Natural killer cell (primary cell): ENCODE results near the gene ING1. TPM values are rescaled to one million over a fixed set of nuclear protein-coding genes. Genes with fewer than 3 reads are reported as not detected.
"Not testable (repeated sequence)": the region's sequence is repeated elsewhere in the genome, so short reads cannot be mapped to it uniquely, and the experiment has no call there.

ENCODE experiments used
- ATAC-seq, 3 donors: fragments of 150-1000 bp in 2 of 3; fragments of 200-7000 bp in 1 of 3; cut with Tn5 transposase; 1 replicate in 1 of 3; 2 replicates in 2 of 3; pipeline ENCODE4 v1.10.0; 2021; ENCODE audit warnings: mild to moderate bottlenecking in 2 of 3, moderate library complexity in 2 of 3
- DNase-seq, 2 donors: peaks; one replicate each; pipeline versions ENCODE4 v3.0.0 to v3.0.0-alpha.2; 2013 to 2021; ENCODE audit warnings: mixed read lengths in 1 of 2
- H3K27ac ChIP-seq: one replicate; pipeline ENCODE4 v1.5.1; 2013; ENCODE audit warnings: mild to moderate bottlenecking, low read length
- H3K27me3 ChIP-seq: one replicate; pipeline ENCODE4 v1.6.1; 2013; ENCODE audit warnings: low read length; ENCODE audit not compliant: control insufficient read depth, insufficient read depth
- H3K36me3 ChIP-seq: one replicate; pipeline ENCODE4 v1.6.1; 2013; ENCODE audit warnings: low read length; ENCODE audit not compliant: control insufficient read depth, insufficient read depth
- H3K4me1 ChIP-seq: one replicate; pipeline ENCODE4 v1.6.1; 2013; ENCODE audit warnings: low read length; ENCODE audit not compliant: control insufficient read depth, insufficient read depth
- H3K4me3 ChIP-seq: one replicate; pipeline ENCODE4 v1.5.1; 2013; ENCODE audit warnings: low read length
- H3K9me3 ChIP-seq: one replicate; pipeline ENCODE4 v1.6.1; 2013; ENCODE audit warnings: low read length; ENCODE audit not compliant: control insufficient read depth, insufficient read depth
- H3K27ac Mint-ChIP-seq, 2 donors: one replicate each; pipeline ENCODE4 v1.8.0; 2022; ENCODE audit warnings: mild to moderate bottlenecking in 2 of 2, mixed read lengths in 2 of 2, moderate library complexity in 1 of 2
- H3K27me3 Mint-ChIP-seq, 2 donors: one replicate each; pipeline ENCODE4 v1.8.0; 2022; ENCODE audit warnings: low read depth in 2 of 2, mixed read lengths in 2 of 2
- H3K36me3 Mint-ChIP-seq: one replicate; pipeline ENCODE4 v1.8.0; 2022; ENCODE audit warnings: mixed read lengths
- H3K4me1 Mint-ChIP-seq, 2 donors: one replicate each; pipeline ENCODE4 v1.8.0; 2022; ENCODE audit warnings: mixed read lengths in 2 of 2
- H3K4me3 Mint-ChIP-seq: one replicate; pipeline ENCODE4 v1.8.0; 2022; ENCODE audit warnings: mild to moderate bottlenecking, moderate library complexity, mixed read lengths
- H3K9me3 Mint-ChIP-seq, 2 donors: one replicate each; pipeline ENCODE4 v1.8.0; 2022; ENCODE audit warnings: mixed read lengths in 2 of 2
- CTCF ChIP-seq: fragments of 200-600 bp; IDR thresholded peaks from one replicate; pipeline ENCODE4 v1.8.0; 2022; ENCODE audit warnings: antibody characterized with exemption
- WGBS: methylation state at CpG from one replicate; pipeline ENCODE4 v1.1.7; 2013; ENCODE audit warnings: missing lambda C conversion rate; ENCODE audit not compliant: insufficient coverage; 5-methylcytosine and 5-hydroxymethylcytosine counted together
- intact Hi-C: fragments of 100-400 bp; cut with micrococcal nuclease; formaldehyde crosslinking; loops from one replicate; pipeline ENCODE4 v1.14.2; 2022
- total RNA-seq, 4 donors: library from RNA; stranded (reverse); fragments of 120-200 nt in 1 of 4; gene quantifications; one replicate each; pipeline versions ENCODE4 v1.2.3 to v1.2.4, GENCODE V29; 2013 to 2022

The ING1 gene
- total RNA-seq, 3 donors from 2014 or later (not counting 1 experiment from before 2014, with no cell fraction given), result 12.6 to 22.5 (median 15.5) TPM

GRCh38 chr13:110689041-110689440, 24.5 kb upstream of the ING1 start:
- Histone ChIP-seq H3K4me3 (no peak overlapping the region), H3K36me3 (peaks cover 30% of the 10 kb centered on the region), H3K4me1 (no peaks in the 10 kb centered on the region), H3K27ac (no peak overlapping the region), H3K9me3 (no peaks in the 10 kb centered on the region), H3K27me3 (no peaks in the 10 kb centered on the region)
- Mint-ChIP-seq H3K27me3 (no peaks in the 10 kb centered on the region), H3K9me3 (no peaks in the 10 kb centered on the region), H3K4me3 (no peak overlapping the region), H3K4me1 (peaks cover 0 to 3% of the 10 kb centered on the region in 2 donors), H3K36me3 (no peaks in the 10 kb centered on the region), H3K27ac (no peak overlapping the region)
- no peak for DNase-seq
- no peak for ATAC-seq
- 94% methylated on average over 9 of the region's 9 CpGs for WGBS
- intact Hi-C loops, result no loop called here
- no peak for TF ChIP-seq CTCF

- H3K4me1 Mint-ChIP-seq, result peaks cover 0 to 3% of the 10 kb centered on the region in 2 donors
- intact Hi-C loops, result no loop called here
- no peak overlapping the region for H3K4me3 Mint-ChIP-seq
- DNase-seq (no peak), ATAC-seq (no peak)
- H3K4me3 ChIP-seq, result no peak overlapping the region
- peaks cover 29% of the 10 kb centered on the region for H3K36me3 ChIP-seq
- WGBS, result 90% methylated on average over 12 of the region's 12 CpGs
- no peaks in the 10 kb centered on the region for H3K9me3 Mint-ChIP-seq
- H3K4me1 ChIP-seq, result no peaks in the 10 kb centered on the region
- H3K9me3 ChIP-seq, result no peaks in the 10 kb centered on the region
- H3K27me3 Mint-ChIP-seq, result no peaks in the 10 kb centered on the region
- no peak overlapping the region for H3K27ac ChIP-seq
- no peaks in the 10 kb centered on the region for H3K27me3 ChIP-seq
- H3K36me3 Mint-ChIP-seq, result no peaks in the 10 kb centered on the region
- H3K27ac Mint-ChIP-seq, result no peak overlapping the region
- no peak for TF ChIP-seq CTCF
These were observed 23.8 kb upstream of the ING1 start for GRCh38 chr13:110689711-110690110.

DNA sequence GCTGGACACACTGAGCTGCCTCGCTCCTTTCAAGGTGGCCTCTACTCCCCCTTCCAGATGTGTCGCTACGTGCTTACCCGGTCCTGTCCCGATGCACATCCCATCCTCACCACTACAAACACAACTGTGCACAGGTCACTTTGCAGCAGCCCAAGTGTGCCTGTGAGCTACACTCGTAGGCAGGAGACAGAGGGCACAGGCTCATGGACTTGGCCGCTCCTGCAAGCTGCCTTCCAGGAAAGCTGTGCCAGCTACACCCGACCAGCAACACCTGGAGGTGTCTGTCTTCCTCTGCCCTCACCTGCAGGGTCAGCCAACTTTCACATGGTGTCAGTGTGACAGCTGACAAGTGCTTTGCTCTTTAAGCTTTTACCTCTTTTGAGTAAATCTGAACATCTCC, 23.0 kb upstream of the ING1 start:
- 97% methylated on average over 8 of the region's 8 CpGs for WGBS
- H3K9me3 Mint-ChIP-seq, result no peaks in the 10 kb centered on the region
- H3K4me3 ChIP-seq, result no peak overlapping the region
- H3K36me3 ChIP-seq, result peaks cover 30% of the 10 kb centered on the region
- H3K4me1 Mint-ChIP-seq, result peaks cover 0 to 3% of the 10 kb centered on the region in 2 donors
- DNase-seq (no peak), ATAC-seq (no peak)
- H3K4me3 Mint-ChIP-seq, result no peak overlapping the region
- no peak overlapping the region for H3K27ac Mint-ChIP-seq
- H3K27me3 ChIP-seq, result no peaks in the 10 kb centered on the region
- no peaks in the 10 kb centered on the region for H3K36me3 Mint-ChIP-seq
- no peak for TF ChIP-seq CTCF
- H3K27ac ChIP-seq, result no peak overlapping the region
- intact Hi-C loops, result no loop called here
- no peaks in the 10 kb centered on the region for H3K4me1 ChIP-seq
- H3K27me3 Mint-ChIP-seq, result no peaks in the 10 kb centered on the region
- no peaks in the 10 kb centered on the region for H3K9me3 ChIP-seq

GRCh38 chr13:110695774-110696173, 17.7 kb upstream of the ING1 start:
- peaks cover 52% of the 10 kb centered on the region for H3K36me3 ChIP-seq
- DNase-seq, H3K36me3 Mint-ChIP-seq, ATAC-seq, H3K27ac Mint-ChIP-seq, H3K9me3 Mint-ChIP-seq, intact Hi-C loops, H3K4me1 ChIP-seq, H3K4me3 Mint-ChIP-seq, H3K9me3 ChIP-seq, H3K27me3 Mint-ChIP-seq, H3K27ac ChIP-seq, H3K27me3 ChIP-seq, H3K4me3 ChIP-seq: not testable (repeated sequence)
- 92% methylated on average over 7 of the region's 7 CpGs for WGBS
- H3K4me1 Mint-ChIP-seq, result peaks cover 13 to 14% of the 10 kb centered on the region in 2 donors
